GM19023 (cell line): ENCODE measurements around the gene SCN3B.
A peak's percentile ranks its signal among the peaks of the same experiment; 100 is the strongest.

ENCODE experiments used
- ATAC-seq: cut with Tn5 transposase; IDR thresholded peaks from one replicate; pipeline ENCODE4 v1.9.1; 2021; ENCODE audit warnings: mild to moderate bottlenecking, moderate library complexity; ENCODE audit not compliant: unreplicated experiment

SCN3B gene, protein sequence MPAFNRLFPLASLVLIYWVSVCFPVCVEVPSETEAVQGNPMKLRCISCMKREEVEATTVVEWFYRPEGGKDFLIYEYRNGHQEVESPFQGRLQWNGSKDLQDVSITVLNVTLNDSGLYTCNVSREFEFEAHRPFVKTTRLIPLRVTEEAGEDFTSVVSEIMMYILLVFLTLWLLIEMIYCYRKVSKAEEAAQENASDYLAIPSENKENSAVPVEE

DNA sequence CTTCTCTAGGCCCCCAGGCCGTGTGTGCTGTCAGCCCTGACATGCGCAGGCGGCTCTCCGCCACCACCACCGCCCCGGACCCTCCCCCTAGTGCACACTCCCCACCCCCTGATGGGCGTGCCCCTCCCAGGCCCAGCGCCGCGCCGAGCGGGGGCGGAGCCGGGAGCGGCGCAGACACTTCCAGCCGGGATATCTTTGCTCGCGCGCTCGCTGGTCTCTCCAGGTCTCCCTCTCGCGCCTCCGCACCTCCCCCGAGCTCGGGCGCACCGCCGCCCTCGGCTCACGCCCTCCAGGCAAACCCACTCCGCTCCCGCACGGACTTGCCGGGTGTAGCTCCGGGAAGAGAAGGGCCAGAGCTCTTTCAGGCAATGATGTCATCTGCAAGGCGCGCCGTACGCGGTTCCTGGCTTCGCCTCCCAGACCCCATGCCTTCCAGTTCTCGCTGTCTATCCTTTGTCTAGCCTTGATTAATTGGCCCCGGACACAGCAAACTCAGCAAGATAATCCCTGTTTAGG, at the start of gene SCN3B:
SCN3B (minus strand) TSS at position 59 of the 516 bp plus-strand sequence. CDS start 823 bp downstream, outside the sequence.
- ATAC-seq = no peak

DNA sequence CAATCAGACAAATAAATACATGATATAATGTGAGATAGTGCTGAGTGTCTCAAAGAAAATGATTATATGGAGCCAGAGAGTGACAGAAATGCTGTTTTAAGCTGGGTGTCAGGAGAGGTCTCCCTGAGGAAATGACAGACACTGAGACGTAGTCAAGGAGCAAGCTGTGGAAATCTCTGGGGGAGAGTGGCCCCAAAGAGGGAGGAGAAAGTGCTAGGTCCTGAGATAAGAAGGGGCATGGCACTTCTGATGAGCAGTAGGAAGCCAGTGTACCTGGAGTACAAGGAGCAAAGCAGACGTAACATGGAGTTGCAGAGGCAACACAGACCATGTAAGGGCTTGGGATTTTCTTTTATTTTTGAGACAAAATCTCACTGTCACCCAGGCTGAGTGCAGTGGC, 48.3 kb upstream of the SCN3B start:
- no peak for ATAC-seq

DNA sequence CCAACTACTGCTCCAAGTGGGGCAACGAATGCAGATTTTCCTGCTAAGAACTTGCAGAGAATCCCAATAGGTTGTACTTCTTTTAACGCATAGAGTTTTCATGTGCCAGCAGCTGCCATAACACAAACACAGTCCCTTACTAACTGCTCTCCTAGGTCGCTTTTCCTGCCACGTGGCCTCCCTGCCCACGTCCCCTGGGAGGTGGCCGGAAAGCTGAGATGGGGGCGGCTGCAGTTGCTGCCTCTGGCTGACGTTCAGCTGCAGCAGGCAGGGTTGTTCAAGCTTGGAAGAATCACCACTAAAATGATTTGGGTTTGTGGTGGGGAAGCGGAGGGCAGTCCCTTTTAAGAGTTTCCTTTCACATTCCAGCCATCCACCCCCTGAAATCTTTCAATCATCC, 47.7 kb upstream of the SCN3B start:
- no peak for ATAC-seq

DNA sequence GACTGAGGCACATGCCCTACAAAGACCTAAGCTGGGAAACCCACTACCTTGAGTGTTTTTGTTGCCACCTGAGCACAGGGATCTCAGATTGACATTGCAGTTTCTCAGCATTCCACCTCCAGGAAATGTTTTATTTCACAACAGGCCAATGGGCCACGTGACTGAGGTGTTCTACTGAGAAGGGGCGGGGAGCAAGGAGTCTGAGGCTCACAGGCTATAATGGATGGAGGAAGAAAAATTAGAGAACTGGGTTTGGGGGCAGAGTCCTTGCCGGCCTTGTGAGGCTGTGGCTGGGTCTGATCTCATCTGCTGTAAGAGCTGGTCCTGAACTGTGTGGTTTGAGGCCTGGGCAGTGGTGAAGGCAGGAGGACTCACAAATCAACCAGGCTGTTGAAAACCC, 46.3 kb upstream of the SCN3B start:
- ATAC-seq = no peak

DNA sequence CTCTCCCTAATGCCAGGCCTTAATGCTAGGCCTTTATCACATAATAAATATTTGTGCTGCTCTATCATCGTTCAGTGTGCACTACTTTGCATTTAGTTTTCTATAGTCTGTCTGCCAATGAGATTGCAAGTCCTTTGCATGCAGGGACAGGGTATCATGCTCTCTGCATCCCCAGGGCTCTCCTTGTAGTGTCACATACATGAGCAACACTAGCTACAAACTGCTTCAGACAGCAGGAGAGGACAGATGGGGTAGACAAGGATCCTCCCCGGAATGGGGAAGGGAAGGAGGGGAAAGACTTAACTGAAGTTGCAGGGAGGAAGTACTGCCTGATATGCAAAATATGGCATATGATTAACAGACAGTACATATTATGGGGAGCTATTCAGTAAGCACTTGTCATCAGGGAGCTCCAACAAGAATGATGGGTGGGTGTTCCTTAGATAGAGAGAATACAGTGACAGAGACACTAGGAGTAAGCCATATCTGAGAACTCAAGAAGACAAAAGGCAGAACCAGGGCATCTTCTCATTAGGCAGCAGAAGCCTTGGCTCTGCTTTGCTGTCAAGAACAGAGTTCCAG, 44.2 kb upstream of the SCN3B start:
- no peak for ATAC-seq

DNA sequence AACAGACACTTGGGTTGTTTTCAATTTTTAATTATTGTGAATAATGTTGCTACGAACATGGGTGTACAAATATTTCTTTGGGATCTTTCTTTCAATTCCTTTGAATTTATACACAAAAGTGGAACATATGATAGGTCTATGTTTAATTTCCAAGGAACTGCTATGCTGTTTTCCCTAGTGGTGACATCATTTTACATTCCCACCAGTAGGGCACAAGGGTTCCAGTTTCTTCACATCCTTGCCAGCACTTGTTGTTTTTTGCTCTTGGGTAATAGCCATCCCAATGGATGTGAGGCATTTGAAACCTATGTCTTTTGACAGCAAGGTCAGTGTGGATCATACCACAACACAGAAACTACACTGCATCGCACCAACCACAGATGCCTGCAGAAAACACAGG, 41.8 kb upstream of the SCN3B start:
- no peak for ATAC-seq

DNA sequence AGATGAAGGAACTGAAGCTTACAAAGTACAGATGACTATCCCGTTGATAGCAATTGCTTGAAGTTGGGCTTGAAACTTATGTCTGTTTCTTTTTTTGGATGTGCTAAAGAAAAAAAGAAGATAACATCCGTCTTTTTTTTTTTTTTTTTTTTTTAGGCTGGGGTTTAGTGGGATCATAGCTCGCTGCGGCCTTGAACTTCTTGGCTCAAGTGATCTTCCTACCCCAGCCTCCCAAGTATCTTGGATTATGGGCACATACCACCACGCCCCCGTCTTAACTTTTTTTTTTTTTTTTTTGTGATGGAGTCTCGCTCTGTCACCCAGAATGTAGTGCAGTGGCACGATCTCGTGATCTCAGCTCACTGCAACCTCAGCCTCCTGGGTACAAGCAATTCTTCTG, 40.8 kb upstream of the SCN3B start:
- ATAC-seq = no peak

DNA sequence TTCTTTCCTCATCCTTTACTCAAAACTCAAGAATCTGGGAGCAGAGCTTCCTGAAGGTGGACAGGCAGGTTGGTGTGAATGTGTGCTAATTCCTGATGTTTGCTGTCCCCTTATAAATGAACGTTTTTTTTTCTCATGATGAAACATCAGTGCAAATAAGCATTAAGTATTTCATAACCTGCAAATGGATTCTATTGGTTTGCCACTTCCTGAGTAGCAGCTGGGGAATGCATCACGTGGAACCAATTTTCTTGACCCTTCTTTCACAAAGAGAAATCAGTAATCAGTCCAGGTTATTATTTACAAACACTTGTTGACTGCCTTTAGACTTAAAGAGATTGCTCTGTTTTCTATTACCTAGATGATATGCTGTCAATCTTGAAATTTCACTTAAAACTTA, 40.1 kb upstream of the SCN3B start:
- ATAC-seq = no peak

DNA sequence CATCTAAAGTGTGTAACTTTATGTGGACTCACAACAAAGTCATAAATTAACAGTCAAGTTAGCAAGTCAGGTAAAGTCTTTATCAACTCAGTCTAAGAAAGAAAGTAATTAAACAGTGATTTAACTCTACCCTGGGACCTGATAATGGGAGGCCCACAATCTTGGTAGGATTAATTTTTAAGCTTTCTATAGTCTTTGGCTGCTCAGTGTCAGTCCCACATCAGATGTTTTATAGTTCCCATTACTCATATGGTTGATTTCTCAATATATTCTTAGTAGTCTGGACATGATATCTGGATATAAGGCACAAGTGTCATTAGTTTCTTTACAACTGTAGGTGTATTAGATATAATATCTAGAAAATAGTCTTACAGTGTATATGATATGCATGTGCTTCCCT, 38.5 kb upstream of the SCN3B start:
- no peak for ATAC-seq

DNA sequence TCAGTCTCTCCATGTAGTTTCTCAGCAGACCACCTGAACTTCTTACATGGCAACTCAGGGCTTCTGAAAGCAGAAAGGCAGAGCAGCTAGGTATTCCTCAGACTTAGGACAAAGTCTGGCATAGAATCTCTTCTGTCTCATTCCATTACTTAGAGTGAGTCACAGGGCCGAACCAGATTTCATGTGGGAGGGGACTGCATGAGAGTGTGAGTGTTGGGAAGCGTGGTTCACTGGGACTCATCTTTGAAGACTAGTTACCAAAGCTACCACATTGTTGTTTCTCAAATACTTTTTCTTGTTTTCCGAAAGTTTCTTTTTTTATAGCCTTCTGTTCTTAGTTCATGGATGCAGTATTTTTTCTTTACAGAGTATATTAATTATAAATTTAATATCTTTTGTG, 36.1 kb upstream of the SCN3B start:
- ATAC-seq = no peak

DNA sequence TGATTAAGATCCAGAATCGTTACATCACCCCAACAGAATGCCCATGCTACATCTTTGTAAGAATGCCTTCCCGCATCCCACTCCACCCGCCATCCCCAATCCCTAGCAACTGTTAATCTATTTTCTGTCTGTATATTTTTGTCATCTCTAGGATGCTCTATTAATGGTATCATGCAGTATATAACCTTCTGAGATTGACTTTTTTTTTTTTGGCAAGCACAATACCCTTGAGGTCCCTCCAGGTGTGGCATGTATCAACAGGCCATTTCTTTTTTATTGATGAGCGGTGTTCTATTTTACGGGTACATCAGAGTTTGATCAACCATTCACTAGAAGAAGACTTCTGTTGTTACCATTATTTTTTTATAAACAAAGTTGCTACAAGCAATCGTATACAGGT, 30.2 kb upstream of the SCN3B start:
- no peak for ATAC-seq

DNA sequence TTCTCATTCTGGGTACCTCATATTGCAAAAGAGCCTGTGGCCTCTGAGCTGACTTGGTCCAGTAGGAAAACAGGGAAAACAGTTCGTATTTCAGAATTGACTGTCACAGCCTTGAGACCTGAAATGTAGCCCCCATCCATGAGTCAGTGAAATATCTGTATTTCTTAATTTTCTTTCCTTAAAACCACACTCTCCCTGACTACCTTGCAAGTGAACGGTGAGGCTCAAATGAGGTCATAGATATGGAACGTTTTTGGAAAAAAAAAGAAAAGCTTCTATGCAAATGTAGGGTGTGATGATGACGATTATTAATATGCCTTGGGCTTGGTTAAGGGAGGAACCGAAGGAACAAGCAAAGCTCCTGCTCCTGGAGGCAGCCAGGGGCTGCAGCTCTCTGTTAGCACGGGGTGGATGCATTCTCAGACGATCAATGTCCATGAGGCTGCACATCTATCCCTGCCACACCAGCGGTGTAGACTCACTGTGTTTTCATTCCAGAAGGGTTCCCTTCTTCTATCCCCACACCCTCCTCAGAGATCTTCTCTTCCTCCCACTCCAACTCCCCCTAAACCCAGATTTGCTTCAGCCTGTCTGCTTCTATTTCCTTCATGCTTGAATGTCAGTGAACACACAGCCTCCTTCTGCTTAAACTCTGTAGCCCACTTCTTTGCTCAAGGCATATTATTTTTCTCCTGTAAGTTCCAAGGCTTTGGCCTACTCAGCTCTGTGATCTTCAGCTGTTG, 29.2 kb upstream of the SCN3B start:
- no peak for ATAC-seq

DNA sequence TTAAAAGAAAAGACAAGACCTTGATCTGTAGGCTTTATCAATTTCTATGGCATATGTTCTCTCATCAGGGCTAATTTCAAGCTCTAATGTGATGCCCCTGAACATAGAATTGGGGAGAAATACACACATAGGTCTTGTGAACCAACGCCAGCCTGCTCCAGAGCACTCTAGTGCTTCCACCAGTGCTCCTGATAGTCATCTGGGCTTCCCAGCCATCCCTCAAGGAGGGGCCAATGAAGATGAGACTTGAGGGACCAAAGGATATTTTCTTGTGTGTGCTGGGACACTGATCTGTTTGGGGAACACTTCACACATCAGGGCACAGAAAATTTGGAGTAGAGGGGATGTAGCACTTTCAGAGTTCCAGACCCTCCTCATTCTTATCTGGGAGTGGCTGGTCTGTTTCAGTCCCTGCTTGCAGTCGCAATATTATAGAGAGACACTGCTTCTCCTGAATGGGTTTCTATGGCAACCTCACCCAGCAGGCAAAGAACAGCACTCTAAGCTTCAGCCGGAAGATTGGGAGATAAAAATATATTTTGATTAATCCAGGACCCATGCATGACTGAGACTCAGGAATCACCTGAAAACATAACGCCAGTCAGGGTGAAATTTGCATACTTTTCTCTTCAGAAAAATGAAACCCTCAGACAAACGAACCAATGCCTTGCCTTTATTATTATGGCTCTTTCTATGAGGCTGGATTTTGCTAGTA, 28.4 kb upstream of the SCN3B start:
- ATAC-seq = no peak

DNA sequence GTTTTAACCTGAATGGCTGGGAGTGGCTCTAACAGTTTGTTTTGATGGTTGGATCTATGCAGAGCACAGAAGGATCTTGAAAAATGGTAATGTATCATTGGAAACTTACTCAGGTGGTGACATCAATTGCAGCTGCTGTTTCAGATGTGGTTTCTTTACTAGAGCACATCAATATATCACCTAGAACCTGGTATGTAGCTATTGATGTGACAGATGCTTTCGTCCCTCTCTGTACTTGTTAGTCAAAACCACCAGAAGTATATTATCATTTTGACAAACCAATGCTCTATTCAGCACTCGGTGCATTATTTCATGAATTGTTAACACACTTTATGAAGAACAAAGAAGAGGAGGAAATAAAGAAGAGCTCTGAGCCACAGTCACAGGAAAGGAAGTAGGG, 26.6 kb upstream of the SCN3B start:
- no peak for ATAC-seq

DNA sequence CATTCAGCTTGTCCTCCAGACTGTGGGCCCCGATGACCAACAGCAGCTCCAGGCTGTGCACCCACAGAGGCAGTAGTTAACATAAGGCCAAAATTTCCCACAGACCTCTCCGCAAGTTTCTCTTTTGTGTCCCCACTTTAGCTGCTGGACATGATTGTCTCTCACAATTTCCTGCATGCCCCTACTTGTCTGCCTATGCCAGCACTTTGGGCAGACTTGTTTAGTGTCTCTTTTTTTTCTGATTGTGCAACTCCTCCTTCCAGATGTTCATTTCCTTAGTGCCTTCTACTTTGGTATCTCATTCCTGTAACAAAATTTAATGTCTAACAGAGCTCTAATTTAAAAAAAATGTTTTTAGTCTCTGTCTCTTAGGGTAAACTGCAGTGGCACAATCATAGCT, 23.8 kb upstream of the SCN3B start:
- no peak for ATAC-seq

DNA sequence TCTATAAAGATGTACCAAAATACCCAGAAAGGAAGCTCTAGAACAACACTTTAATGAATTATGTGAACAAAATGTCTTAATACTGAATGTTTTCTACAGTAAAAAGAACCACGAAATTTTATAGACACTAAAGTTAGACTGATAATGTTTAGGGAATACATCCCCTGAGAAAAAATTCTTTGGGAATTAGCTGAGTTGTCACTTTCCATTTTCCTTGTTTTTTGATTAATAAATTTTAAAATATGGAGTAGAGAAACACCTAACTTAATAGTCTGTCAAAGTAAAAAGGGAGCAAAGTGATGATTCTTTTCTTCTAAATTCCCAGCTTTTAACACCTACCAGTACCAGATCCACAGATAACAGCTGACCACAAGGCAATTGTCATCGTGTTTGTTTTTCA, 23.1 kb upstream of the SCN3B start:
- ATAC-seq = no peak

DNA sequence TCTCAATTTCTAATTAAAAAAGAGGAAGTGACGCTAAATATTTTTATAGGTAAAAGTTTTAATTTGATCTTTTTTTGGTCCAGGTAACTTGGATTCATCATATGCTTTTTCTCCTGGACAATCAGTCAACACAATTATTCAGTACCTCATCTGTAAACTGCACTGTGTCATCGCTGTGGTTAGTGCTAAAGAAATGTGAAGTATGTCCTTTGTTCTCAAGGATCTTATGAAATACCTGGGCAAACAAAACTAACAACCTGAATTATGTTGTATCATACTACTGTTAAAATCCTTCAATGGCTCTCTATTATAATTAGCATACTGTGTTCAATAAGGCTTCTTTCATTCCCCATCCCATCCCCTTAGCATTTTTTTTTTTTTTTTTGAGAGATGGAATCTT, 19.9 kb upstream of the SCN3B start:
- no peak for ATAC-seq

DNA sequence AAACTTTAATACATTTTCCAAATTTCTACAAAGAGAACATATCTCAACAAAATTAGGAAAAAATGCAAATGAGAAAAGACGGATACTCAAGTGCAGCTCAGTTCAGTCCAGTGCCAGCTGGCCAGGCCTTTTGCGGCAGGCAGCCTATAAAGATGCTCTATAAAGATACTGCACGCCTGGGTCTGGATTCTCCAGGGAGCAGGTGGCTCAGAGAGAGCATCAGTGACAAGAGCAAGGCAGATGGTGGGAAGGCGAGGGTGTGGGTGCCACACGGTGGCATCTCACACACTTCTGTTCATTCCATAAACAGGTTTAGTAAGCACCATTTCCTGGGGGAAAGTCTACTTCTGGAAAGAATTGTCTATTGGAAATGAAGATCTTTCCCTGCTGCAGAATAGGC, 18.1 kb upstream of the SCN3B start:
- ATAC-seq = no peak

DNA sequence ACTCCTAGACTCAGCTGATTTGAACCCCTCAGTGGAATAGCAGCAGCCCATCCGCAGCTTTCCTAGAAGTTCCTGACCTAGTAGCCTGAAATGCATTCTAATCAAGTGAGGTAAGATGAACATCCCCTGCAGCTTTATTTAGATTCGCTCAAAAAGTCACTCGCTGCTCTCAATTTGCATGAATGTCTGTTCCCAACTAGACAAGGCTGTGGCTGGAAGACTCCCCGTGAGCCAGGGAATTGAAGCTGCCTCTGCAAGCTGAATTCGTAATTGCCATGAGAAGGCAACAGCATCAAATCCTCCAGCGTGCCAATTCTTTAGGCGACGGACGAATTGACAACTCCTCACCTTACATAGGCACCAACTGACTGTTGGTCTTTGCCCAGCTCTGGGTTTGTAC, 17.1 kb upstream of the SCN3B start:
- no peak for ATAC-seq

DNA sequence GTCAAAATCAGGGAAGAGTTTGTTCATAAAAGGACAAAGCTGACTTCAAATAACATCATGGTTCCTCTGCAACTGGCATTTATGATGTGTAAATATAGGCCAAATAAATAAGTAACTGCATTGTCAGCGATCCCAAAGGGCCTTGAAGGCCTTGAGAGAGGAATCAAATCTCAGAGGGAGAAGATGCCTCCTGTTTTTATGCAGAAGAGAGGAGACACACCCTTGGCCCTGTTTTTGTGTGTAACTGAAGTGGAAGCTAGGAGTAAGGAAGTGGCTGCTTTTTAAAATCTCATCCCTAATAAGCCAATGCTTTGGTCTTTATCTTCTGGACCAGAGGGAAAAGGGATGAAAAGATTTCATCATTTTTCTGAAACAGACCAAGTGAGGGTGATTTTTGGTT, 15.7 kb upstream of the SCN3B start:
- ATAC-seq = no peak

DNA sequence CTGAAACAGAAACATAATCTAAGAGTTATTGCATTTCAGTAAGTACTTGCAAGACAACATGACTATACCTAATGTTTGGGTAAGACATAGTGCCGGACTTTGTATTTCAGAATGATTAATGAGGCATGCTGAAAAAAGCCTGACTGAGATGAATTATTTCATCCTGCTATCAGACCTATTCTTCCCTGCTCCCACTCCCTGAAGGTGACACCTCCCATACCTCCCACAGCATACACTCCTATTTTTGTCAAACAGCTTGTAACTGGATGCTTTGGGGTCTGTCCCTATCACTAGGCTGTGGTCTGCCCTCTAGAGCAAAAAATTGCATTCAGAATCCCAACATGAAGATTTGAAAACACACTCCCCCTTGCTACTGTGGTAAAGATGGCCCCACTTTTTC, 10.9 kb upstream of the SCN3B start:
- no peak for ATAC-seq

DNA sequence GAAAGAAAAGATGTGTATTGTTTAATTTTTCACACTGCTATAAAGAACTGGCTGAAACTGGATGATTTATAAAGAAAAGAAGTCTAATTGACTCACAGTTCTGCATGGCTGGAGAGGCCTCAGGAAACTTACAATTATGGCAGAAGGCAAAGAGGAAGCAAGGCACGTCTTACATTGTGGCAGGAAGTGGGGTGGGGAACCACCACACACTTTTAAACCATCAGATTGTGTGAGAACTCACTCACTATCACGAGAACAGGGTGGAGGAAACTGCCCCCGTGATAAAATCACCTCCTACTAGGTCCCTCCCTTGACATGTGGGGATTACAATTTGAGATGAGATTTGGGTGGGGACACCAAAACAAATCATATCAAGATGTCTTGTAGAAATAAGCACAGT, 5.5 kb upstream of the SCN3B start:
- ATAC-seq = peak; percentile 63
